Activated CD4-positive, alpha-beta T cell treated with anti-CD3 and anti-CD28 coated beads, Interleukin-2, amount 50 U/mL, for 16 hours (primary cell): Measurements from ENCODE around the gene BLOC1S3.

Experiments
- DNase-seq: peaks from one replicate; pipeline ENCODE4 v3.0.0-alpha.2; 2020

The BLOC1S3 gene

GRCh38 chr19:45146741-45147205 is 31.8 kb upstream of the BLOC1S3 start:
- DNase-seq: no peak

- DNase-seq: no peak
These were observed 30.5 kb upstream of the BLOC1S3 start for GRCh38 chr19:45147835-45148676.

- DNase-seq: no peak
These were observed 29.5 kb upstream of the BLOC1S3 start for GRCh38 chr19:45149129-45149528.

GRCh38 chr19:45150180-45150579 is 28.4 kb upstream of the BLOC1S3 start:
- DNase-seq: no peak

- no peak for DNase-seq
These were observed 27.8 kb upstream of the BLOC1S3 start for GRCh38 chr19:45150751-45151281.

GRCh38 chr19:45151320-45151719 is 27.3 kb upstream of the BLOC1S3 start:
- no peak for DNase-seq

GRCh38 chr19:45151821-45152503 is 26.6 kb upstream of the BLOC1S3 start:
- DNase-seq: no peak

GRCh38 chr19:45152504-45153338 is 25.9 kb upstream of the BLOC1S3 start:
- DNase-seq: peak; percentile 47

- DNase-seq: peak; percentile 30
These were observed 25.1 kb upstream of the BLOC1S3 start for GRCh38 chr19:45153339-45154063.

- DNase-seq: no peak
These were observed 24.3 kb upstream of the BLOC1S3 start for GRCh38 chr19:45154064-45154827.

GRCh38 chr19:45156011-45156630 is 22.5 kb upstream of the BLOC1S3 start:
- DNase-seq: no peak

GRCh38 chr19:45156751-45157150 is 21.8 kb upstream of the BLOC1S3 start:
- DNase-seq: no peak

- no peak for DNase-seq
These were observed 19.9 kb upstream of the BLOC1S3 start for GRCh38 chr19:45158503-45159209.

- DNase-seq: no peak
These were observed 19.2 kb upstream of the BLOC1S3 start for GRCh38 chr19:45159210-45159970.

GRCh38 chr19:45159971-45160324 is 18.6 kb upstream of the BLOC1S3 start:
- DNase-seq: no peak

GRCh38 chr19:45160870-45161737 is 17.5 kb upstream of the BLOC1S3 start, which contains the start of gene NKPD1:
TSS of gene NKPD1 (minus strand) at chr19:45160982. CDS start at chr19:45160150, 832 bp downstream.
- no peak for DNase-seq

- DNase-seq: no peak
These were observed 16.6 kb upstream of the BLOC1S3 start for GRCh38 chr19:45161738-45162607.
